ENCODE measurements around the gene ARHGAP25.

Gene ARHGAP25

GRCh38 chr2:68833162-68833561, 98.6 kb downstream of the ARHGAP25 start:
- TF ChIP-seq CTCF (IDR thresholded peaks at IDR 0.05; ENCODE audit: low read length, missing control alignments) = no peak
- DNase-seq (ENCODE audit: low read depth) = no peak
- H3K4me3 ChIP-seq (replicated peaks; ENCODE audit: low read depth, low read length) = no peak overlapping the region

GRCh38 chr2:68834737-68835376, 100.2 kb downstream of the ARHGAP25 start:
- no peak for TF ChIP-seq CTCF (IDR thresholded peaks at IDR 0.05; ENCODE audit: low read length, missing control alignments)
- DNase-seq (ENCODE audit: low read depth) = no peak
- no peak overlapping the region for H3K4me3 ChIP-seq (replicated peaks; ENCODE audit: low read depth, low read length)

- DNase-seq (ENCODE audit: low read depth) = no peak
- TF ChIP-seq CTCF (IDR thresholded peaks at IDR 0.05; ENCODE audit: low read length, missing control alignments) = no peak
- no peak overlapping the region for H3K4me3 ChIP-seq (replicated peaks; ENCODE audit: low read depth, low read length)
Observed at GRCh38 chr2:68835621-68836020, 101.0 kb downstream of the ARHGAP25 start.

GRCh38 chr2:68837164-68837860, 102.7 kb downstream of the ARHGAP25 start:
- peak; percentile 70 for DNase-seq (ENCODE audit: low read depth)
- no peak overlapping the region for H3K4me3 ChIP-seq (replicated peaks; ENCODE audit: low read depth, low read length)
- peak; percentile 72 for TF ChIP-seq CTCF (IDR thresholded peaks at IDR 0.05; ENCODE audit: low read length, missing control alignments)

GRCh38 chr2:68837861-68838341, 103.3 kb downstream of the ARHGAP25 start:
- no peak overlapping the region for H3K4me3 ChIP-seq (replicated peaks; ENCODE audit: low read depth, low read length)
- no peak for DNase-seq (ENCODE audit: low read depth)
- TF ChIP-seq CTCF (IDR thresholded peaks at IDR 0.05; ENCODE audit: low read length, missing control alignments) = no peak

- no peak for TF ChIP-seq CTCF (IDR thresholded peaks at IDR 0.05; ENCODE audit: low read length, missing control alignments)
- no peak for DNase-seq (ENCODE audit: low read depth)
- H3K4me3 ChIP-seq (replicated peaks; ENCODE audit: low read depth, low read length) = no peak overlapping the region
Observed at GRCh38 chr2:68838641-68839040, 104.0 kb downstream of the ARHGAP25 start.
